A673 (cell line): ENCODE data around the gene SOX10. TPM values are rescaled to one million over a fixed set of nuclear protein-coding genes. Genes with fewer than 3 reads are reported as not detected.

Experiments
- BruUV-seq: library from RNA; stranded (reverse); fragments of 400-500 nt; replicated peaks from 2 replicates; lab custom pipeline; 2021; lab: Mats Ljungman, UMichigan
- CTCF ChIA-PET: fragments of 300-600 bp; sonication (Branson Sonifier 250); formaldehyde crosslinking; loops from one replicate; lab custom pipeline; 2022; ENCODE audit warnings: antibody characterized with exemption; lab: Charles Lee
- POLR2A ChIA-PET: fragments of 300-600 bp; sonication (Branson Sonifier 250); formaldehyde crosslinking; loops from one replicate; lab custom pipeline; 2022; ENCODE audit warnings: antibody characterized with exemption; ENCODE audit not compliant: low non-redundant PET; lab: Charles Lee
- DNase-seq: peaks from one replicate; pipeline ENCODE4 v3.0.0-alpha.2; 2015; ENCODE audit warnings: low spot score
- H3K27ac ChIP-seq: fragments of 200-600 bp; sonication (generic); 2 replicates; pipeline ENCODE4 v1.5.1; 2016; ENCODE audit warnings: mixed run types, low read depth, mild to moderate bottlenecking, mixed read lengths, antibody characterized with exemption, low read length; ENCODE audit not compliant: poor library complexity, severe bottlenecking
- H3K27me3 ChIP-seq: fragments of 200-600 bp; sonication (generic); replicated peaks from 2 replicates; pipeline ENCODE4 v1.6.1; 2017; ENCODE audit warnings: mixed run types, low read depth, mild to moderate bottlenecking, mixed read lengths, antibody characterized with exemption, low read length; ENCODE audit not compliant: insufficient read depth, poor library complexity
- H3K36me3 ChIP-seq: fragments of 200-600 bp; sonication (generic); 2 replicates; pipeline ENCODE4 v1.6.1; 2016; ENCODE audit warnings: mixed run types, mild to moderate bottlenecking, mixed read lengths, antibody characterized with exemption, low read length; ENCODE audit not compliant: insufficient read depth, poor library complexity, severe bottlenecking
- H3K4me1 ChIP-seq: fragments of 200-600 bp; sonication (generic); 2 replicates; pipeline ENCODE4 v1.6.1; 2017; ENCODE audit warnings: mixed run types, mild to moderate bottlenecking, mixed read lengths, antibody characterized with exemption, low read length; ENCODE audit not compliant: insufficient read depth, poor library complexity, severe bottlenecking
- H3K4me3 ChIP-seq: fragments of 200-600 bp; sonication (generic); 2 replicates; pipeline ENCODE4 v1.5.1; 2016; ENCODE audit warnings: low read depth, mixed run types, mild to moderate bottlenecking, mixed read lengths, low read length; ENCODE audit not compliant: poor library complexity, severe bottlenecking
- H3K9me3 ChIP-seq: fragments of 200-600 bp; sonication (generic); 2 replicates; pipeline ENCODE4 v1.6.1; 2016; ENCODE audit warnings: mixed run types, low read depth, mild to moderate bottlenecking, mixed read lengths, antibody characterized with exemption, low read length; ENCODE audit not compliant: poor library complexity, severe bottlenecking
- EZH2 ChIP-seq: fragments of 200-600 bp; sonication (generic); IDR thresholded peaks from 2 replicates; pipeline ENCODE4 v1.6.1; 2017; ENCODE audit warnings: borderline replicate concordance, low read depth, mild to moderate bottlenecking, mixed read lengths, antibody characterized with exemption, low read length; ENCODE audit not compliant: poor library complexity, severe bottlenecking
- intact Hi-C: fragments of 100-400 bp; cut with micrococcal nuclease; formaldehyde crosslinking; loops from one replicate; pipeline ENCODE4 v1.10.0; 2022; ENCODE audit not compliant: unreplicated experiment
- total RNA-seq: library from RNA; stranded (reverse); gene quantifications from 2 replicates; pipeline ENCODE4 v1.2.3, GENCODE V29; 2021
- TF ChIP-seq, protein P1 (sequence below): fragments of 300-800, 200-600 bp; sonication (generic); conservative IDR thresholded peaks from 2 replicates; pipeline ENCODE4 v1.5.1; 2017; ENCODE audit warnings: low read depth, mild to moderate bottlenecking, antibody characterized with exemption, low read length, moderate library complexity, mixed read lengths

The SOX10 gene
- total RNA-seq, 1 experiment from 2014 or later: not detected

GRCh38 chr22:37996515-37997246 lies 12.3 kb upstream of the SOX10 start:
- Histone ChIP-seq H3K36me3 (no peaks in the 10 kb centered on the region), H3K27me3 (no peaks in the 10 kb centered on the region), H3K9me3 (no peaks in the 10 kb centered on the region), H3K27ac (no peak overlapping the region), H3K4me1 (peaks cover 19% of the 10 kb centered on the region), H3K4me3 (no peak overlapping the region)
- no peak for DNase-seq
- no peak for TF ChIP-seq EZH2
- intact Hi-C loops: no loop called here
- ChIA-PET POLR2A (no interaction called here), CTCF (no interaction called here)
- no TSS peak for BruUV-seq

GRCh38 chr22:37996079-37996478 lies 11.7 kb upstream of the SOX10 start:
- ChIA-PET CTCF (no interaction called here), POLR2A (no interaction called here)
- H3K27me3 ChIP-seq: no peaks in the 10 kb centered on the region
- no peaks in the 10 kb centered on the region for H3K9me3 ChIP-seq
- intact Hi-C loops: no loop called here
- no TSS peak for BruUV-seq
- H3K36me3 ChIP-seq: no peaks in the 10 kb centered on the region
- H3K4me1 ChIP-seq: peaks cover 19% of the 10 kb centered on the region
- H3K4me3 ChIP-seq: no peak overlapping the region
- DNase-seq: peak; percentile 31
- no peak overlapping the region for H3K27ac ChIP-seq
- TF ChIP-seq, protein P1, sequence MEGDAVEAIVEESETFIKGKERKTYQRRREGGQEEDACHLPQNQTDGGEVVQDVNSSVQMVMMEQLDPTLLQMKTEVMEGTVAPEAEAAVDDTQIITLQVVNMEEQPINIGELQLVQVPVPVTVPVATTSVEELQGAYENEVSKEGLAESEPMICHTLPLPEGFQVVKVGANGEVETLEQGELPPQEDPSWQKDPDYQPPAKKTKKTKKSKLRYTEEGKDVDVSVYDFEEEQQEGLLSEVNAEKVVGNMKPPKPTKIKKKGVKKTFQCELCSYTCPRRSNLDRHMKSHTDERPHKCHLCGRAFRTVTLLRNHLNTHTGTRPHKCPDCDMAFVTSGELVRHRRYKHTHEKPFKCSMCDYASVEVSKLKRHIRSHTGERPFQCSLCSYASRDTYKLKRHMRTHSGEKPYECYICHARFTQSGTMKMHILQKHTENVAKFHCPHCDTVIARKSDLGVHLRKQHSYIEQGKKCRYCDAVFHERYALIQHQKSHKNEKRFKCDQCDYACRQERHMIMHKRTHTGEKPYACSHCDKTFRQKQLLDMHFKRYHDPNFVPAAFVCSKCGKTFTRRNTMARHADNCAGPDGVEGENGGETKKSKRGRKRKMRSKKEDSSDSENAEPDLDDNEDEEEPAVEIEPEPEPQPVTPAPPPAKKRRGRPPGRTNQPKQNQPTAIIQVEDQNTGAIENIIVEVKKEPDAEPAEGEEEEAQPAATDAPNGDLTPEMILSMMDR: no peak
- TF ChIP-seq EZH2: no peak

DNA sequence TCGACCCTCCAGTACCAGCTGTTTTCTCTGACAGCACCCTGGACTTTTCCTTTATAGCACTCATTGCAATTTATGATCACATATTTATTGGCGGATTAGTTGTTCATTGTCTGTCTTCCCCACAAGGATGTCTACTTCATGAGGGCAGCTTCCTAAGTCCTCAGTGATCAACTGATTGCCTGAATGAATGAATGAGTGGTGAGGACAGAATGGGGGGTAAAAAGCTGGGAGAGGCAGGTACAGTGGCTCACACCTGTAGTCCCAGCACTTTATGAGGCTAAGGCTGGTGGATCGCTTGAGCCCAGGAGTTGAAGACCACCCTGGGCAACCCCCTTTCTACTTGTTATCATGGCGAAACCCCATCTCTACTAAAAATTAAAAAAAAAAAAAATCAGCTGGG lies 11.1 kb upstream of the SOX10 start:
- no peaks in the 10 kb centered on the region for H3K36me3 ChIP-seq
- POLR2A ChIA-PET: no interaction called here
- H3K27ac ChIP-seq: no peak overlapping the region
- DNase-seq: no peak
- H3K4me3 ChIP-seq: no peak overlapping the region
- no peak for TF ChIP-seq EZH2
- TF ChIP-seq, protein P1: no peak
- intact Hi-C loops: no loop called here
- no peaks in the 10 kb centered on the region for H3K27me3 ChIP-seq
- CTCF ChIA-PET: no interaction called here
- no TSS peak for BruUV-seq
- no peaks in the 10 kb centered on the region for H3K9me3 ChIP-seq
- H3K4me1 ChIP-seq: peaks cover 19% of the 10 kb centered on the region

DNA sequence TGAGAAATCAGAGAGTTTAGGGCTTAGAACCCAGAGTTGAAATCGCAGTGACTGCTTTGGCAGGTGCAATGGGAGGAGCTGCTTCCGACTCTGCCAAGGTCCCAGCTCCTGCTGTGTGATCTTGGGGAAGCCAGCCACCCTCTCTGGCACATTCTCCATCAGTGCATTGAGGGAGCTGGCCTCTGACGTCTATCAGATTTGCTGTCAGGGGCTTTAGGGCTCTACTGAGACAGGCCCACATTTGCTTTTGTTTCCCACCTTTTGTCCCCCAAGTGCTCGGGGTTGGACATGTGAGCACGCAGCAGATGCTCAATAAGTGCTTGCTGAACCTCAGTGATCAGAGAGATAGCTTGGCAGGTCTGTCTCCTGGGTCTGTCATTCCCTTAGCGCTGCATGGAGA lies 10.6 kb upstream of the SOX10 start:
- no peak for DNase-seq
- ChIA-PET POLR2A (no interaction called here), CTCF (no interaction called here)
- intact Hi-C loops: no loop called here
- H3K27me3 ChIP-seq: no peaks in the 10 kb centered on the region
- TF ChIP-seq EZH2: no peak
- TF ChIP-seq, protein P1: no peak
- H3K27ac ChIP-seq: no peak overlapping the region
- no peaks in the 10 kb centered on the region for H3K9me3 ChIP-seq
- no peak overlapping the region for H3K4me3 ChIP-seq
- H3K4me1 ChIP-seq: peaks cover 15% of the 10 kb centered on the region
- BruUV-seq: no TSS peak
- no peaks in the 10 kb centered on the region for H3K36me3 ChIP-seq
